CD14-positive monocyte (primary cell): ENCODE data around the gene ZNF587. TPM values are rescaled to one million over a fixed set of nuclear protein-coding genes. Genes with fewer than 3 reads are reported as not detected.
A peak's percentile ranks its signal among the peaks of the same experiment; 100 is the strongest.

Experiments
- DNase-seq, 3 donors: peaks; one replicate each; pipeline ENCODE4 v3.0.0-alpha.2; 2011 to 2022
- H2AFZ ChIP-seq: 2 replicates; pipeline ENCODE4 v1.6.0; 2012; ENCODE audit warnings: mild to moderate bottlenecking, low read depth, low read length, inconsistent platforms; ENCODE audit not compliant: insufficient read depth, poor library complexity, severe bottlenecking
- H3K27ac ChIP-seq, 2 donors: 1 replicate in 1 of 2; 2 replicates in 1 of 2; pipeline ENCODE4 v1.5.1; 2012 to 2013; ENCODE audit warnings: low read length in 2 of 2, control low read depth in 1 of 2, inconsistent platforms in 1 of 2, low read depth in 1 of 2, mild to moderate bottlenecking in 1 of 2
- H3K27me3 ChIP-seq, 2 donors: one replicate each; pipeline versions ENCODE4 v1.6.0 to v1.6.1; 2011 to 2013; ENCODE audit warnings: low read length in 2 of 2; ENCODE audit not compliant: control insufficient read depth in 2 of 2, insufficient read depth in 2 of 2
- H3K36me3 ChIP-seq, 2 donors: replicated peaks in 1 of 2; 1 replicate in 1 of 2; 2 replicates in 1 of 2; pipeline versions ENCODE4 v1.5.1 to v1.6.1; 2012 to 2013; ENCODE audit warnings: low read length in 2 of 2, control low read depth in 1 of 2, inconsistent platforms in 1 of 2, mild to moderate bottlenecking in 1 of 2; ENCODE audit not compliant: insufficient read depth in 2 of 2, control insufficient read depth in 1 of 2
- H3K4me1 ChIP-seq, 2 donors: 1 replicate in 1 of 2; 2 replicates in 1 of 2; pipeline versions ENCODE4 v1.5.1 to v1.6.1; 2012 to 2013; ENCODE audit warnings: low read length in 2 of 2, control low read depth in 1 of 2, inconsistent platforms in 1 of 2, mild to moderate bottlenecking in 1 of 2, moderate library complexity in 1 of 2; ENCODE audit not compliant: insufficient read depth in 2 of 2, control insufficient read depth in 1 of 2
- H3K4me2 ChIP-seq: replicated peaks from 2 replicates; pipeline ENCODE3; 2012; ENCODE audit warnings: low read length, moderate library complexity, mild to moderate bottlenecking; ENCODE audit not compliant: poor library complexity, severe bottlenecking; ENCODE audit errors: extremely low read depth
- H3K4me3 ChIP-seq, 3 experiments: fragments of 200-600 bp in 1 of 3; sonication (generic) in 1 of 3; replicated peaks in 1 of 3; 1 replicate in 2 of 3; 2 replicates in 1 of 3; pipeline ENCODE4 v1.5.1; 2011 to 2013; ENCODE audit warnings: low read length in 3 of 3, mild to moderate bottlenecking in 3 of 3, control low read depth in 2 of 3, low read depth in 2 of 3, inconsistent platforms in 1 of 3, moderate library complexity in 1 of 3
- H3K79me2 ChIP-seq: 2 replicates; pipeline ENCODE4 v1.6.0; 2012; ENCODE audit warnings: mild to moderate bottlenecking, control low read depth, inconsistent platforms, low read length, moderate library complexity; ENCODE audit not compliant: insufficient read depth
- H3K9ac ChIP-seq: 2 replicates; pipeline ENCODE4 v1.6.0; 2017; ENCODE audit warnings: low read length, mild to moderate bottlenecking; ENCODE audit not compliant: insufficient read depth, poor library complexity, severe bottlenecking
- H3K9me3 ChIP-seq, 2 donors: replicated peaks in 1 of 2; 1 replicate in 1 of 2; 2 replicates in 1 of 2; pipeline versions ENCODE4 v1.5.1 to v1.6.1; 2012 to 2013; ENCODE audit warnings: low read length in 2 of 2, control low read depth in 1 of 2; ENCODE audit not compliant: control insufficient read depth in 1 of 2, insufficient read depth in 1 of 2
- H4K20me1 ChIP-seq: 2 replicates; pipeline ENCODE4 v1.6.0; 2012; ENCODE audit warnings: mild to moderate bottlenecking, low read length, control low read depth, moderate library complexity; ENCODE audit not compliant: insufficient read depth
- H3K27ac Mint-ChIP-seq, 7 donors: one replicate each; pipeline ENCODE4 v1.8.0; 2020; ENCODE audit warnings: mild to moderate bottlenecking in 7 of 7, mixed read lengths in 7 of 7, moderate library complexity in 6 of 7, inconsistent platforms in 2 of 7
- H3K27me3 Mint-ChIP-seq, 3 donors: one replicate each; pipeline ENCODE4 v1.8.0; 2021 to 2022; ENCODE audit warnings: low read depth in 3 of 3, mild to moderate bottlenecking in 3 of 3, mixed read lengths in 3 of 3, moderate library complexity in 3 of 3, inconsistent platforms in 1 of 3
- H3K36me3 Mint-ChIP-seq, 2 donors: one replicate each; pipeline ENCODE4 v1.8.0; 2020; ENCODE audit warnings: mixed read lengths in 2 of 2, inconsistent platforms in 1 of 2, mild to moderate bottlenecking in 1 of 2
- H3K4me1 Mint-ChIP-seq: one replicate; pipeline ENCODE4 v1.8.0; 2020; ENCODE audit warnings: mild to moderate bottlenecking, mixed read lengths
- H3K4me3 Mint-ChIP-seq, 2 donors: one replicate each; pipeline ENCODE4 v1.8.0; 2020; ENCODE audit warnings: mild to moderate bottlenecking in 2 of 2, mixed read lengths in 2 of 2, moderate library complexity in 1 of 2
- H3K9me3 Mint-ChIP-seq, 7 donors: one replicate each; pipeline ENCODE4 v1.8.0; 2020 to 2022; ENCODE audit warnings: mixed read lengths in 7 of 7, mild to moderate bottlenecking in 6 of 7, moderate library complexity in 6 of 7, inconsistent platforms in 2 of 7
- WGBS: methylation state at CpG from one replicate; pipeline ENCODE4 v1.1.5; 2013; ENCODE audit warnings: missing lambda C conversion rate; ENCODE audit not compliant: insufficient coverage; 5-methylcytosine and 5-hydroxymethylcytosine counted together
- intact Hi-C, 2 donors: fragments of 100-400 bp; cut with micrococcal nuclease; formaldehyde crosslinking; loops; one replicate each; pipeline versions ENCODE4 v1.15.0 to v1.15.1; 2023
- polyA plus RNA-seq, 3 donors: library from polyadenylated mRNA; depleted of rRNA in 1 of 3; unstranded in 2 of 3; stranded (reverse) in 1 of 3; fragments of 300-500 nt in 2 of 3; fragments of >200 nt in 1 of 3; fragmentation: Illumina TruSeq in 2 of 3; gene quantifications; 1 replicate in 2 of 3; 2 replicates in 1 of 3; pipeline ENCODE4 v1.2.3, GENCODE V29; 2012 to 2021
- TF ChIP-seq, protein P1 (sequence below): fragments of 200-600 bp; IDR thresholded peaks from one replicate; pipeline ENCODE4 v1.8.0; 2022; ENCODE audit warnings: antibody characterized with exemption, mild to moderate bottlenecking

ZNF587 gene
- polyA plus RNA-seq, 3 donors: 0.41 to 15.0 (median 2.9) TPM

GRCh38 chr19:57886046-57886445, 36.4 kb downstream of the ZNF587 start:
- H3K9me3 ChIP-seq: peaks cover 69 to 70% of the 10 kb centered on the region in 2 donors
- H3K4me1 ChIP-seq: peaks cover 12 to 14% of the 10 kb centered on the region in 2 donors
- H2AFZ ChIP-seq: no peak overlapping the region
- Mint-ChIP-seq H3K9me3 (peaks cover 42 to 82% (median 77%) of the 10 kb centered on the region in 7 donors), H3K4me3 (no peak overlapping the region), H3K36me3 (peaks cover 36 to 43% of the 10 kb centered on the region in 2 donors), H3K27ac (peak overlapping the region in 1 of 7 donors; percentile 25), H3K27me3 (peaks cover 0 to 2% (median 1%) of the 10 kb centered on the region in 3 donors), H3K4me1 (peaks cover 22% of the 10 kb centered on the region)
- H3K27me3 ChIP-seq: no peaks in the 10 kb centered on the region
- intact Hi-C loops: no loop called here
- H3K27ac ChIP-seq: no peak overlapping the region
- no peak for DNase-seq
- WGBS: no CpG with 5 or more reads among the region's 3 CpGs
- peaks cover 0 to 17% of the 10 kb centered on the region in 2 donors for H3K36me3 ChIP-seq
- H3K79me2 ChIP-seq: peaks cover 15% of the 10 kb centered on the region
- H3K4me3 ChIP-seq: no peak overlapping the region
- TF ChIP-seq, protein P1, sequence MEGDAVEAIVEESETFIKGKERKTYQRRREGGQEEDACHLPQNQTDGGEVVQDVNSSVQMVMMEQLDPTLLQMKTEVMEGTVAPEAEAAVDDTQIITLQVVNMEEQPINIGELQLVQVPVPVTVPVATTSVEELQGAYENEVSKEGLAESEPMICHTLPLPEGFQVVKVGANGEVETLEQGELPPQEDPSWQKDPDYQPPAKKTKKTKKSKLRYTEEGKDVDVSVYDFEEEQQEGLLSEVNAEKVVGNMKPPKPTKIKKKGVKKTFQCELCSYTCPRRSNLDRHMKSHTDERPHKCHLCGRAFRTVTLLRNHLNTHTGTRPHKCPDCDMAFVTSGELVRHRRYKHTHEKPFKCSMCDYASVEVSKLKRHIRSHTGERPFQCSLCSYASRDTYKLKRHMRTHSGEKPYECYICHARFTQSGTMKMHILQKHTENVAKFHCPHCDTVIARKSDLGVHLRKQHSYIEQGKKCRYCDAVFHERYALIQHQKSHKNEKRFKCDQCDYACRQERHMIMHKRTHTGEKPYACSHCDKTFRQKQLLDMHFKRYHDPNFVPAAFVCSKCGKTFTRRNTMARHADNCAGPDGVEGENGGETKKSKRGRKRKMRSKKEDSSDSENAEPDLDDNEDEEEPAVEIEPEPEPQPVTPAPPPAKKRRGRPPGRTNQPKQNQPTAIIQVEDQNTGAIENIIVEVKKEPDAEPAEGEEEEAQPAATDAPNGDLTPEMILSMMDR: no peak
- no peaks in the 10 kb centered on the region for H4K20me1 ChIP-seq
- H3K9ac ChIP-seq: no peak overlapping the region
- H3K4me2 ChIP-seq: no peak overlapping the region

DNA sequence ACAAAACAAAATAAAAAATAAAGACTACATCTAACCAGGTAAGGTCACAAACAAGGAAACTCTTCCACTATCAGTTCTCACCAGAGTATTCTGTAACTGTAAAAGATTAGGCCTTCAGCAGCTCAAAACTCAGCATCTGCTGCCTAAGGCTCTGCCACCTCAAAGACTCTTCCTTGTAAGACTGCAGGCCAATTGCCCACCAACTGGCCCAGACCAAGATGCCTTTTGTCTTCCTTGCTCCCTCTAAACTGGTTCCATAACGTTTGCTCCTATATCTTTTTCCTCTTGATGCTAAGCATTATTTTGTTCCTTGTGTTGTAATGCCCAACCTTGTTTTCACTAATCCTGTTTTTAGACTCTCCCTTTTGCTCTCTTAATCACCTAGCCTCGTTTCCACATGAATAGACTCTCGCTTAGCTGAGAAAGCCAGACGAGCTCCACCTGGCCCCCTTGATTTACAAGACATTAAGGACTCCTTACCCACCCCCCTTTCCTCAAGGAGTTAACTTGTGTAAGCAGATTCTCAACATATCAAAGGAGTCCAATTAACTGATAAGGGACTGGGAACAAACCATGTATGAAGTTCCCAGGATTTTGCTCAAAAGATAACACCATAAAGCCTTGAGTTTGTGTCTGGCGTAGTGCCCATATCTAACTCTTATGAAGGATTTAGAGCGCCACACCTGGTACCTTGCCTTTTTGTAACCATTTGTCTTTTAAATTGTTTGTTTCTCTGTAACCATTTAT, 37.7 kb downstream of the ZNF587 start:
- peak overlapping the region; percentile 85 to 89 for H3K4me3 Mint-ChIP-seq
- peak overlapping the region in 1 of 3 experiments; percentile 79 for H3K4me3 ChIP-seq

More for the DNA sequence above, 37.7 kb downstream of the ZNF587 start:
- Histone ChIP-seq H3K4me2 (no peak overlapping the region), H3K36me3 (peaks cover 0 to 17% of the 10 kb centered on the region in 2 donors), H2AFZ (no peak overlapping the region), H3K4me1 (peaks cover 12 to 14% of the 10 kb centered on the region in 2 donors), H3K79me2 (peaks cover 15% of the 10 kb centered on the region), H3K9me3 (peaks cover 74 to 78% of the 10 kb centered on the region in 2 donors), H3K27me3 (no peaks in the 10 kb centered on the region), H3K9ac (no peak overlapping the region), H4K20me1 (no peaks in the 10 kb centered on the region), H3K27ac (no peak overlapping the region)
- peaks cover 42 to 94% (median 87%) of the 10 kb centered on the region in 7 donors for H3K9me3 Mint-ChIP-seq
- H3K36me3 Mint-ChIP-seq: peaks cover 38 to 46% of the 10 kb centered on the region in 2 donors
- WGBS: 48% methylated on average over 4 of the region's 6 CpGs
- H3K27ac Mint-ChIP-seq: no peak overlapping the region
- no peak for DNase-seq
- peaks cover 22% of the 10 kb centered on the region for H3K4me1 Mint-ChIP-seq
- TF ChIP-seq, protein P1: no peak
- intact Hi-C loops: no loop called here
- peaks cover 0 to 2% (median 1%) of the 10 kb centered on the region in 3 donors for H3K27me3 Mint-ChIP-seq
